Heart left ventricle (tissue), 13 donors: ENCODE data around the gene ARHGAP10.

Experiments used
- CTCF ChIP-seq, 12 donors: fragments of 200-600 bp; sonication (generic) in 4 of 12; IDR thresholded peaks; one replicate each; pipeline versions ENCODE4 v1.5.0 to v1.8.0; 2018 to 2022; ENCODE audit warnings: antibody characterized with exemption in 12 of 12, mild to moderate bottlenecking in 5 of 12
- POLR2A ChIP-seq, 2 donors: fragments of 450-650 bp; IDR thresholded peaks; one replicate each; pipeline ENCODE4 v1.6.1; 2017; ENCODE audit warnings: antibody characterized with exemption in 2 of 2, mild to moderate bottlenecking in 2 of 2, moderate library complexity in 2 of 2
- donor health status: ischemic (EF 13 %, LVEDD 7.1; RV severe dilation, severe dysfunction).
- donor health status: DM: no; HTN: yes; CAD: no.
- donor health status: DM: no; HTN: no; CAD: no.
- donor health status: ischemic (EF 25% LVEDD 6.9; RV normal size, moderate dysfunction).
- donor health status: ischemic (EF 25% LVEDD 5.7; RV mildly dilated, moderate dysfunction).
- donor health status: ischemic (EF 35%, LVEDD 5.7; RV mildly dilated, moderate dysfunction).
- donor health status: nonischemic (EF 11% LVEDD 7.7; RV severe dilation, severe dysfunction).
- donor health status: DM: yes; HTN: yes; CAD: no.
- donor health status: PGD.
- donor health status: ischemic (EF 29% LVEDD 5.4; RV normal size, mild dysfunction).
- donor health status: nonischemic (EF 23%, LVEDD 6.1; RV moderate dilation, normal function).

GRCh38 chr4:147824884-147825283 is 93.0 kb downstream of the ARHGAP10 start:
- TF ChIP-seq POLR2A (IDR thresholded peaks at IDR 0.05): no peak
- TF ChIP-seq CTCF (IDR thresholded peaks at IDR 0.05): no peak
